Activated T-cell treated with anti-CD3 and anti-CD28 coated beads, Interleukin-2, amount 50 U/mL, for 72 hours (primary cell): Measurements from ENCODE around the gene SKAP1. TPM values are rescaled to one million over a fixed set of nuclear protein-coding genes. Genes with fewer than 3 reads are reported as not detected.

Source experiments
- ATAC-seq, 2 donors: fragments of 150-1000 bp; cut with Tn5 transposase; replicated peaks in 1 of 2; 2 replicates each; pipeline ENCODE4 v1.10.0; 2021; ENCODE audit warnings: moderate library complexity in 2 of 2, mild to moderate bottlenecking in 1 of 2
- DNase-seq, 2 donors: peaks; one replicate each; pipeline ENCODE4 v3.0.0; 2021 to 2022; ENCODE audit warnings: mixed read lengths in 1 of 2
- H3K27ac Mint-ChIP-seq: one replicate; pipeline ENCODE4 v1.8.0; 2022; ENCODE audit warnings: mild to moderate bottlenecking, moderate library complexity, mixed read lengths
- H3K27me3 Mint-ChIP-seq: one replicate; pipeline ENCODE4 v1.8.0; 2022; ENCODE audit warnings: low read depth, mixed read lengths
- H3K36me3 Mint-ChIP-seq, 2 donors: one replicate each; pipeline ENCODE4 v1.8.0; 2022; ENCODE audit warnings: mixed read lengths in 2 of 2, mild to moderate bottlenecking in 1 of 2; ENCODE audit not compliant: insufficient read depth in 2 of 2
- H3K4me1 Mint-ChIP-seq: one replicate; pipeline ENCODE4 v1.8.0; 2022; ENCODE audit warnings: low read depth, mixed read lengths
- H3K4me3 Mint-ChIP-seq, 2 donors: one replicate each; pipeline ENCODE4 v1.8.0; 2022; ENCODE audit warnings: mild to moderate bottlenecking in 2 of 2, mixed read lengths in 2 of 2, moderate library complexity in 2 of 2
- H3K9me3 Mint-ChIP-seq, 2 donors: one replicate each; pipeline ENCODE4 v1.8.0; 2022; ENCODE audit warnings: mixed read lengths in 2 of 2
- total RNA-seq, 2 donors: library from RNA; stranded (reverse); gene quantifications; one replicate each; pipeline ENCODE4 v1.2.3, GENCODE V29; 2022

SKAP1 gene
- total RNA-seq, 2 donors from 2014 or later, result 96.6 to 108 TPM

DNA sequence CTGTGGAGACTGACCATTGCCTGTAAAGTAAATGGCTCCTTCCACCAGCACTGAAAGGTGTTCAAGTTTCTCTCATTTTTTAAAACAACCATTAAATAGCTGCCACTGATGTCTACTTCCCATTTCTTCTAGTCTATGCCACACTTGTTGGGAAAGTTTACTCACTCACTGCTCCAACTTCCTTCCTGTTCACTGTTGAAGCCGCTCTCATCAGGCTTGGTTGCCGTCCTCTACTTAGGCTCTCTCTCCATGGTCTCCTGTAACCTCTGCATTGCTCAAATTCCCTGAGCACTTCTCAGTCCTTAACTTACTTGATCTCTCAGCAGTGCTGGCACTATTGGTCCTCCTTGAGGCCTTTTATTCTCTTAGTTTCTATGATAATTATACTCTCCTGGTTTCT, 290.1 kb downstream of the SKAP1 start:
- Mint-ChIP-seq H3K27me3 (no peaks in the 10 kb centered on the region), H3K4me3 (no peak overlapping the region), H3K9me3 (no peaks in the 10 kb centered on the region), H3K4me1 (peaks cover 9% of the 10 kb centered on the region), H3K36me3 (peaks cover 0 to 3% of the 10 kb centered on the region in 2 donors), H3K27ac (peak overlapping the region; percentile 18)
- ATAC-seq (no peak), DNase-seq (no peak)

GRCh38 chr17:48137656-48138055, 292.4 kb downstream of the SKAP1 start:
- H3K4me3 Mint-ChIP-seq, result no peak overlapping the region
- H3K9me3 Mint-ChIP-seq, result no peaks in the 10 kb centered on the region
- H3K27me3 Mint-ChIP-seq, result no peaks in the 10 kb centered on the region
- H3K27ac Mint-ChIP-seq, result peak overlapping the region; percentile 36
- no peak for DNase-seq
- ATAC-seq, result no peak
- H3K4me1 Mint-ChIP-seq, result peaks cover 9% of the 10 kb centered on the region
- H3K36me3 Mint-ChIP-seq, result peaks cover 0 to 3% of the 10 kb centered on the region in 2 donors

GRCh38 chr17:48134912-48135480, 295.0 kb downstream of the SKAP1 start:
- H3K4me3 Mint-ChIP-seq, result no peak overlapping the region
- peaks cover 5% of the 10 kb centered on the region for H3K4me1 Mint-ChIP-seq
- H3K9me3 Mint-ChIP-seq, result no peaks in the 10 kb centered on the region
- ATAC-seq (no peak), DNase-seq (no peak)
- H3K27me3 Mint-ChIP-seq, result no peaks in the 10 kb centered on the region
- no peak overlapping the region for H3K27ac Mint-ChIP-seq
- H3K36me3 Mint-ChIP-seq, result no peaks in the 10 kb centered on the region

DNA sequence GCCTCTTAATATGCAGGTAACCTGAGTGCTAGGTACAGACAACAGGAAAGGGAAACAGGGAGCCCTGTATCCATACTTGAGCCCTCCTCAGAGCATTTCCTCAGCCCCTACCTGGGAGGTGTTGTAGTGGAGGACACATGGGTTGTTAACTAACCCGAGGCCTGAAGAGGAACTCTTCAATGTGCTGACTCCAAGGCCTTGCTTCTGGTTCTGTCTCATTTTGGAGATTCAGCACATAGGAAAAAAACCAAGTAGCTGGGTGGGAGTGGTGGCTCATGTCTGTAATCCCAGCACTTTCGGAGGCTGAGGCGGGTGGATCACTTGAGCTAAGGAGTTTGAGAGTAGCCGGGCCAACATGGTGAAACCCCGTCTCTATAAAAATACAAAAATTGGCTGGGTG, 297.6 kb downstream of the SKAP1 start:
- no peak overlapping the region for H3K4me3 Mint-ChIP-seq
- no peak for DNase-seq
- H3K36me3 Mint-ChIP-seq, result no peaks in the 10 kb centered on the region
- H3K9me3 Mint-ChIP-seq, result no peaks in the 10 kb centered on the region
- no peak overlapping the region for H3K27ac Mint-ChIP-seq
- H3K27me3 Mint-ChIP-seq, result no peaks in the 10 kb centered on the region
- H3K4me1 Mint-ChIP-seq, result no peaks in the 10 kb centered on the region
- no peak for ATAC-seq

DNA sequence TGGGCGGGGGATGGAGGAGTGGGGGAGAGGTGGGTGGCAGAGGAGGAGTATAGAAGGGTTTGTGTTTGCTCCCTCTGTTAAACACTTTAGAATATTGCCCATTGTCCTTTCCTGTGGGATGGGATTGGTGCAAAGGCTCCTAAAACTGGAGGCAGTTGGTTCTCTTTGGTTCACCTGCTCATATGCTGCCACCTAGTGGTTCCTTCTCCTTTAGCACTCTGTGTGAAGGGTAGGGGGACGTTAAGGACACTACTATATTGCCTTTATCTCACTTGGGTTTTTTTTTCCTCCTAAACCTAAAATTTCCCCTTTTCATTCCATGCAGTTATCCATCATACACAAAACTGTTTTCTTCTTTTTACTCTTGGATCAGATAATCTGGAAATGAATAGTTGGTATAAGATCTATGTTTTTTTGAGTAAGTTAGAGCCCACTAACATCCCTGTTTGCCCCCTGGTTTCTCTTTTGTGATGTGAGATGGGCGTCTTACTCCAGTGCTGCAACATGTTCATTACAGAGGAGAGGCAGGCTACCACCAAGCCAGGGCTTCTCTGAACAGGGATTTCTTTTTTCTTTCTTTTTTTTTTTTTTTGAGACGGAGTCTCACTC, 298.7 kb downstream of the SKAP1 start:
- Mint-ChIP-seq H3K4me1 (no peaks in the 10 kb centered on the region), H3K9me3 (no peaks in the 10 kb centered on the region), H3K4me3 (no peak overlapping the region), H3K36me3 (no peaks in the 10 kb centered on the region), H3K27me3 (no peaks in the 10 kb centered on the region), H3K27ac (no peak overlapping the region)
- DNase-seq, result peak; percentile 62 to 69
- peak; percentile 76 to 80 for ATAC-seq

DNA sequence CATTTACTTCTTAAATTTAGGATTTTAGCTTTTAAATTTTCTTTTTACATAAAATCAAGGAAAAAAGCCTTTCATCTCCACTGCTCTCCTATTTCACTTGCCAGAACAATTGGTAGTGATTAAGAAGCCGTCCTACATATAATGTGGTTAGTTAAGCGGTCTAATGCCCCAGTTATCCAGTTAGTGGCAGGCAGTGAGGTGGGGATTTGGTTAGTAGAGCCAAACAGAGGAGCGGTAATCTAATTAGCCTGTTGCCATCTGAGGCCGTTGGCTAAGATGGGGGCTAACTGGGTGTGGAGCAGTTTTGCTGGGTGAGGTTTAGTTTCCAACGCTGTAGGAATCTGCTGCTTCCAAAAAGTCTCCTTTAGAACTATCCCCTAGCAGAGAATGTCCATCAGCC, 300.0 kb downstream of the SKAP1 start:
- Mint-ChIP-seq H3K4me3 (no peak overlapping the region), H3K4me1 (no peaks in the 10 kb centered on the region), H3K36me3 (no peaks in the 10 kb centered on the region), H3K9me3 (no peaks in the 10 kb centered on the region), H3K27me3 (no peaks in the 10 kb centered on the region), H3K27ac (no peak overlapping the region)
- ATAC-seq (no peak), DNase-seq (no peak)

GRCh38 chr17:48128400-48128799, 301.6 kb downstream of the SKAP1 start:
- Mint-ChIP-seq H3K27ac (no peak overlapping the region), H3K36me3 (peaks cover 0 to 2% of the 10 kb centered on the region in 2 donors), H3K4me1 (peaks cover 6% of the 10 kb centered on the region), H3K4me3 (no peak overlapping the region), H3K9me3 (no peaks in the 10 kb centered on the region), H3K27me3 (no peaks in the 10 kb centered on the region)
- DNase-seq, result no peak
- ATAC-seq, result no peak

DNA sequence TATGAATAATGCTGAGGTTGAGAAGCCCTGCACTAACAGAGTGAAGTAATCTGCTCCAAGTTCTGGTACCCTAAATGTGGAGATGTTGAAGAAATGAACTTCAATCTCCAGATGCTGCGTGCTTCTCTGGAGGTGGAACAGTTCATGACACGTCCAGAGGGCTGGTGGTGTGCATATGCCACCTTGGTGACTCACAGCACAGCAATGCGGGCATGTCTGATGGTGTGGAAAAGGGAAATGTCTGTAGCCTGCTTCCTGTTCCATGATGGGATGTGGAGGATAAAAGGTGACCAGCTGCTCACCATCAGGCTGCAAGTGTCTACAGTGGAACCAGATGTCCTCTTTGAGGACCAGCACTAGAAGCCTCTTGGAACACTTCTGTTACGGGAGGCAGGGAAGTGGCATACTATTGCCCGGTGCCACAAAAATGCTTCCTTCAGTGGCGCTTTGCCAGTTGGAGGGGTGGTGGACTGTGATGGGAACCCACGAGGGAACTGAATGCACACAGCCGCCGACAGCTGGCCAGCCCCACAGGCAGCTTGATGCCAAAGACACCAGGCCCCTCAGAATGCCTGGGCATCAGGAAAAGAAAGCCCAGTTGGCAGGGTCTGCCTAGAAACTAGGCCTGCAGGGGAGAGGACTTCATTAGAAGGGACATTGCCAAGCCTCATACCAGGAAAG, 302.5 kb downstream of the SKAP1 start:
- peaks cover 6% of the 10 kb centered on the region for H3K4me1 Mint-ChIP-seq
- H3K4me3 Mint-ChIP-seq, result no peak overlapping the region
- DNase-seq (no peak), ATAC-seq (no peak)
- H3K27ac Mint-ChIP-seq, result peak overlapping the region; percentile 50
- H3K9me3 Mint-ChIP-seq, result no peaks in the 10 kb centered on the region
- H3K36me3 Mint-ChIP-seq, result peaks cover 0 to 5% of the 10 kb centered on the region in 2 donors
- no peaks in the 10 kb centered on the region for H3K27me3 Mint-ChIP-seq

DNA sequence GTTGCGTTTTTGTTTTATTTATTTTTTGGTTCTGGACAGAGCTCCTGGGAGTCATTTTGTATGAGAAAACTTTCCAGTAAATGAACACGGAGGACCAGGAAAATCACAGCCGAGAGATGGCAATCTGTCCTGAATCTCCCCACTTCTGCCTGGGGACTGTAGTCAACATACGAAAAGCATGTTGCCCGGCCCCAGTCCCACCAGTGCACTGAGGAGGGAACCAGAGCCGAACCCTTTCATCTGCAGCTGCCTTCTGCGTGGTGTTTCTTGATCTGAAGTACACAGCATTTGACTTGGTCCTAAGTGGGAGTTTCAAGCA, 303.5 kb downstream of the SKAP1 start:
- peaks cover 0 to 5% of the 10 kb centered on the region in 2 donors for H3K36me3 Mint-ChIP-seq
- no peaks in the 10 kb centered on the region for H3K27me3 Mint-ChIP-seq
- no peak overlapping the region for H3K4me3 Mint-ChIP-seq
- peak overlapping the region; percentile 50 for H3K27ac Mint-ChIP-seq
- ATAC-seq (no peak), DNase-seq (no peak)
- no peaks in the 10 kb centered on the region for H3K9me3 Mint-ChIP-seq
- H3K4me1 Mint-ChIP-seq, result peaks cover 6% of the 10 kb centered on the region

GRCh38 chr17:48125829-48126531, 304.0 kb downstream of the SKAP1 start:
- Mint-ChIP-seq H3K9me3 (no peaks in the 10 kb centered on the region), H3K36me3 (peaks cover 0 to 9% of the 10 kb centered on the region in 2 donors), H3K4me1 (peaks cover 6% of the 10 kb centered on the region), H3K27ac (peak overlapping the region; percentile 50), H3K27me3 (no peaks in the 10 kb centered on the region), H3K4me3 (no peak overlapping the region)
- DNase-seq (no peak), ATAC-seq (no peak)

DNA sequence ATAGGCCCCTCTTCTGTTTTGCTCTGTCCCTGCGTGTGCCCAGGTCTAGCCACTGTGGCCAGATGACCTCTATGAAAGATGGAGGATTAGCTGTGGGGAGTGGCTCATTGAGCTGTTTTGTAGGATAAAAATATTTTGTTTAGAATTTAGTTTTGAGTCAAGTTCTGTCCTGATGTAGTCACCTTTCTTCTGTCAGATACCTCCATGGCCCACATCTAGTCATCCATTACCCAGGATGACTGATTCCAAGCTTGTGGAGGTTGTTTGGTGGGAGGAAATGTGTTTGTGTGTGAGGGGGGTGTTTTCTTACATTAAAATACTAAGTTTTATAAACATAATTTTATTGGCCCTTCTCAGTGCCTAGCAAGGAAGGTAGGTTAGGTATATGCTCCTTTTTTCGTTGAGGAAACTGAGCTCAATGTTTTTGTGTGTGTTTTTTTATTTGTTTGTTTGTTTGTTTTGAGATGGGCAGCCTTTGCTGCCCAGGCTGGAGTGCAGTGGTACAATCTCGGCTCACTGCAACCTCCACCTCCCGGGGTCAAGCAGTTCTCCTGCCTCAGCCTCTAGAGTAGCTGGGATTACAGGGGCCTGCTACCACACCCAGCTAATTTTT, 306.1 kb downstream of the SKAP1 start:
- DNase-seq, result no peak
- H3K4me3 Mint-ChIP-seq, result no peak overlapping the region
- H3K27ac Mint-ChIP-seq, result peak overlapping the region; percentile 61
- H3K4me1 Mint-ChIP-seq, result peaks cover 6% of the 10 kb centered on the region
- H3K36me3 Mint-ChIP-seq, result peaks cover 0 to 15% of the 10 kb centered on the region in 2 donors
- no peaks in the 10 kb centered on the region for H3K9me3 Mint-ChIP-seq
- H3K27me3 Mint-ChIP-seq, result no peaks in the 10 kb centered on the region
- peak; percentile 69 to 86 for ATAC-seq

GRCh38 chr17:48123111-48123510, 306.9 kb downstream of the SKAP1 start:
- DNase-seq, result no peak
- Mint-ChIP-seq H3K4me1 (peaks cover 6% of the 10 kb centered on the region), H3K27ac (peak overlapping the region; percentile 61), H3K4me3 (no peak overlapping the region), H3K9me3 (no peaks in the 10 kb centered on the region), H3K27me3 (no peaks in the 10 kb centered on the region), H3K36me3 (peaks cover 0 to 17% of the 10 kb centered on the region in 2 donors)
- ATAC-seq, result no peak

DNA sequence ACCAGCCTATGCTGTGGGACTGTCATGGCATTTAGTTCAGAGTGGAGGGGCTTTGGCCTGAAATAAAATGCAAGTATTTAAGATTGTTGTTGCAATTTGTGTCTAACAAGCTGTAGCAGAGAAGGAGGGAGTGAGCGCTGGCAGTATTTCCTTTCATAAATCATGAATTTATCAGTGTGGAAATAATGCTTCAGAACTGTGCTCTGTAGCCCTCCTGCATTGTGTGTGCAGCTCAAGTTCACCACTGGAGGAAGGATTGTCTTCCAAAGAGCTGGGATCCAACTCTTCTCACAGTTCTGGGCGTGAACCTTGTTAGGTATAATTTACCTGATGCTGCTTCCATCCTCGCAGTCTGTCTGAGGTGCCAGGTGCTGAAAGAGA, 307.4 kb downstream of the SKAP1 start:
- H3K27ac Mint-ChIP-seq, result no peak overlapping the region
- no peaks in the 10 kb centered on the region for H3K9me3 Mint-ChIP-seq
- DNase-seq (no peak), ATAC-seq (no peak)
- no peaks in the 10 kb centered on the region for H3K27me3 Mint-ChIP-seq
- H3K36me3 Mint-ChIP-seq, result peaks cover 0 to 17% of the 10 kb centered on the region in 2 donors
- H3K4me1 Mint-ChIP-seq, result peaks cover 6% of the 10 kb centered on the region
- H3K4me3 Mint-ChIP-seq, result no peak overlapping the region
